ENCODE measurements around the gene DNER. TPM values are rescaled to one million over a fixed set of nuclear protein-coding genes. Genes with fewer than 3 reads are reported as not detected.

DNER gene
- total and polyA plus RNA-seq, 2 of the 4 experiments (the other 2 are of a cell fraction), result under 0.01 to 0.14 TPM

DNA sequence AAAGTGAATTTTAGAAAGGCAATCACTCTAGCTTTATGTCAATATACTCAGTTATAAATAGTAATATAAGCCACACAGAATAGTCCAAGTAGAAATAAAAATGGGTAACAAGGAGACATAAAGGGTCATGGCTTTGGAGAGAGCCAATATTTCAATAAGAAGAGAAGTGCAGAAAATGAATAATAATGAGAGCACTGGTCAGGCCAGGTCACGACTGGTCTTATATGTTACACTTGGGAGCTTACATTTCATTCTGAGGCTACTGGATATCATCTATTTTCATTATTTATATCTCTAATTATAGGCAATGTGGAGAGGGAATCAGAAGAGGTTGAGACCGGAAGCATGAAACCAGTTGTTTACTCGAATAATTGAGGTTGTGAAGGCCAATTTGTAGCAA is 262.5 kb downstream of the DNER start:
- Histone ChIP-seq H3K4me2 (ENCODE audit: low read depth, low read length) (no peak overlapping the region), H3K9me1 (ENCODE audit: insufficient read depth, low read length) (no peaks in the 10 kb centered on the region), H2AK5ac (ENCODE audit: low read depth, low read length) (no peak overlapping the region), H3K79me1 (ENCODE audit: low read depth in 1 of 2, low read length in 2 of 2) (no peaks in the 10 kb centered on the region), H3K9ac (ENCODE audit: low read depth, low read length) (no peak overlapping the region), H2BK15ac (ENCODE audit: low read depth, low read length) (no peak overlapping the region), H4K5ac (ENCODE audit: low read depth, low read length) (no peak overlapping the region), H2BK5ac (ENCODE audit: low read depth, low read length, poor library complexity, severe bottlenecking) (no peak overlapping the region), H3K4me1 (ENCODE audit: control insufficient read depth, insufficient read depth, low read length) (no peaks in the 10 kb centered on the region; the same call in 1 of the 2 replicates), H2AFZ (replicated peaks; ENCODE audit: low read length, poor library complexity) (no peak overlapping the region), H4K8ac (ENCODE audit: low read depth in 2 of 2, low read length in 2 of 2) (no peak overlapping the region), H3K4ac (ENCODE audit: low read depth, low read length) (no peak overlapping the region), H3K9me3 (ENCODE audit: control insufficient read depth, insufficient read depth, low read length) (no peaks in the 10 kb centered on the region), H4K91ac (ENCODE audit: insufficient read depth, low read depth, low read length) (no peak overlapping the region), H3K27ac (ENCODE audit: insufficient read depth, low read length) (no peak overlapping the region), H4K20me1 (ENCODE audit: insufficient read depth, low read length) (no peaks in the 10 kb centered on the region), H2BK20ac (ENCODE audit: low read depth, low read length) (no peak overlapping the region), H2BK120ac (ENCODE audit: low read depth, low read length) (no peak overlapping the region), H3K27me3 (ENCODE audit: control insufficient read depth, insufficient read depth, low read length) (no peaks in the 10 kb centered on the region), H3K14ac (replicated peaks; ENCODE audit: low read depth, low read length) (no peak overlapping the region), H3K4me3 (ENCODE audit: insufficient read depth, low read depth, low read length) (no peak overlapping the region), H2AK9ac (replicated peaks; ENCODE audit: low read depth, low read length, poor library complexity) (no peak overlapping the region), H3K23ac (ENCODE audit: low read depth, low read length) (no peak overlapping the region), H3K56ac (ENCODE audit: extremely low read depth, insufficient read depth, low read length) (no peak overlapping the region), H3K36me3 (ENCODE audit: control insufficient read depth, insufficient read depth, low read length) (no peaks in the 10 kb centered on the region), H3K18ac (ENCODE audit: low read depth, low read length) (no peak overlapping the region)
- in situ Hi-C loops (cut with MboI; ENCODE audit: low sequenced_read_pairs), result no loop called here
- no TSS peak for BruUV-seq (replicated peaks)
- intact Hi-C loops (cut with micrococcal nuclease), result no loop called here
- ATAC-seq (ENCODE audit: low read depth), result no peak
- no peak for TF ChIP-seq RAD21 (IDR thresholded peaks at IDR 0.05; ENCODE audit: low read length)
- no peak for TF ChIP-seq MAZ (IDR thresholded peaks at IDR 0.05; ENCODE audit: borderline replicate concordance, low read depth, low read length)
- TF ChIP-seq NFE2L2 (IDR thresholded peaks at IDR 0.05; ENCODE audit: low read depth, low read length), result no peak
- TF ChIP-seq MXI1 (IDR thresholded peaks at IDR 0.05; ENCODE audit: borderline replicate concordance, low read depth, low read length), result no peak
- TF ChIP-seq SMC3 (IDR thresholded peaks at IDR 0.05; ENCODE audit: low read depth, low read length), result no peak
- TF ChIP-seq MAFK (IDR thresholded peaks at IDR 0.05; ENCODE audit: low read depth, low read length), result no peak
- TF ChIP-seq, protein P1, sequence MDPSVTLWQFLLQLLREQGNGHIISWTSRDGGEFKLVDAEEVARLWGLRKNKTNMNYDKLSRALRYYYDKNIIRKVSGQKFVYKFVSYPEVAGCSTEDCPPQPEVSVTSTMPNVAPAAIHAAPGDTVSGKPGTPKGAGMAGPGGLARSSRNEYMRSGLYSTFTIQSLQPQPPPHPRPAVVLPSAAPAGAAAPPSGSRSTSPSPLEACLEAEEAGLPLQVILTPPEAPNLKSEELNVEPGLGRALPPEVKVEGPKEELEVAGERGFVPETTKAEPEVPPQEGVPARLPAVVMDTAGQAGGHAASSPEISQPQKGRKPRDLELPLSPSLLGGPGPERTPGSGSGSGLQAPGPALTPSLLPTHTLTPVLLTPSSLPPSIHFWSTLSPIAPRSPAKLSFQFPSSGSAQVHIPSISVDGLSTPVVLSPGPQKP (IDR thresholded peaks at IDR 0.05; ENCODE audit: borderline replicate concordance, low read depth, low read length), result no peak
- TF ChIP-seq RFX5 (IDR thresholded peaks at IDR 0.05; ENCODE audit: low read depth, low read length), result no peak
- no CpG with 5 or more reads among the region's 3 CpGs for WGBS, 2 experiments (ENCODE audit: extremely low coverage in 2 of 2, insufficient read length in 1 of 2)
- dilution Hi-C loops (cut with HindIII; ENCODE audit: low sequenced_read_pairs, unreplicated experiment), result no loop called here
- ChIA-PET CTCF (no interaction called here), POLR2A (ENCODE audit: unreplicated experiment) (no interaction called here)
- DNase-seq, result no peak

All from IMR-90 (cell line).